OCI-LY3 (cell line): ENCODE data around the gene IFNA2.

Experiments used
- EZH2phosphoT487 ChIP-seq: fragments of 200-600 bp; shearing (Covaris generic); IDR thresholded peaks from 2 replicates; pipeline ENCODE4 v1.6.1; 2018; ENCODE audit warnings: antibody characterized with exemption, mixed run types, low read depth
- TF ChIP-seq, protein P1 (sequence below): fragments of 200-600, 300-600 bp; sonication (generic); IDR thresholded peaks from 2 replicates; pipeline ENCODE4 v1.5.1; 2014; ENCODE audit warnings: antibody characterized with exemption, low read length, low read depth

DNA sequence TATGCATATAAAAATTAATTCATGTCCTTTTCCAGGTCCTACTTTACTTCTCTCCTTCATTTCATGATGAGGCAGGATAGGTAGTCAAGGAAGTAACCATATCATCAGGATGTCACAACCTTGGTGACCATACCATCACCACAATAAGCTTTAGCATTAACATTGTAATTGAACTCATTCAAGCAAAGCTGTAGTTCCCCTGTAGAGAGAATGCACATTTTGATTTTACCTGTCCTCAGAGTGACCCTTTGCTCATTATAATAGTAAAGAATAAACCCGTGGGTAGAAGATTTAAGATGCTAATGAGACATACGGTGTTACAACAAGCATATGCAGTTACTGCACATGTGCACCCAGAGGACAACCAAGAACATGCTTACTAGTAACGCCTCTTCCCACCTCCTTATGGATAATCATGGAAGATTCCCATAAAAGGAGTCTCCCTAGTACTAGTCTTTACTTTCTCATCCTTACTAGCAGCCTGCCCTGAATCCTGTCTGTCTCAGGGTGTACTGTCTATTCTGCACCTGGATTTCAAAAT is 36.7 kb downstream of the IFNA2 start:
- TF ChIP-seq, protein P1, sequence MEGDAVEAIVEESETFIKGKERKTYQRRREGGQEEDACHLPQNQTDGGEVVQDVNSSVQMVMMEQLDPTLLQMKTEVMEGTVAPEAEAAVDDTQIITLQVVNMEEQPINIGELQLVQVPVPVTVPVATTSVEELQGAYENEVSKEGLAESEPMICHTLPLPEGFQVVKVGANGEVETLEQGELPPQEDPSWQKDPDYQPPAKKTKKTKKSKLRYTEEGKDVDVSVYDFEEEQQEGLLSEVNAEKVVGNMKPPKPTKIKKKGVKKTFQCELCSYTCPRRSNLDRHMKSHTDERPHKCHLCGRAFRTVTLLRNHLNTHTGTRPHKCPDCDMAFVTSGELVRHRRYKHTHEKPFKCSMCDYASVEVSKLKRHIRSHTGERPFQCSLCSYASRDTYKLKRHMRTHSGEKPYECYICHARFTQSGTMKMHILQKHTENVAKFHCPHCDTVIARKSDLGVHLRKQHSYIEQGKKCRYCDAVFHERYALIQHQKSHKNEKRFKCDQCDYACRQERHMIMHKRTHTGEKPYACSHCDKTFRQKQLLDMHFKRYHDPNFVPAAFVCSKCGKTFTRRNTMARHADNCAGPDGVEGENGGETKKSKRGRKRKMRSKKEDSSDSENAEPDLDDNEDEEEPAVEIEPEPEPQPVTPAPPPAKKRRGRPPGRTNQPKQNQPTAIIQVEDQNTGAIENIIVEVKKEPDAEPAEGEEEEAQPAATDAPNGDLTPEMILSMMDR, result no peak
- no peak for TF ChIP-seq EZH2phosphoT487
